Stimulated activated effector memory CD8-positive, alpha-beta T cell treated with anti-CD3 and anti-CD28 coated beads, Interleukin-12 subunit alpha, Interleukin-12 subunit beta, amount 100 ng/mL, for 72 hours (primary cell): Measurements from ENCODE around the gene TRIM33.

Source experiments
- ATAC-seq: fragments of 150-1000 bp; cut with Tn5 transposase; 2 replicates; pipeline ENCODE4 v1.10.0; 2021
- DNase-seq, 2 donors: peaks; one replicate each; pipeline ENCODE4 v3.0.0; 2021 to 2022; ENCODE audit warnings: low spot score in 2 of 2
- H3K27ac Mint-ChIP-seq: one replicate; pipeline ENCODE4 v1.8.0; 2022; ENCODE audit warnings: mild to moderate bottlenecking, mixed read lengths
- H3K36me3 Mint-ChIP-seq: one replicate; pipeline ENCODE4 v1.8.0; 2022; ENCODE audit warnings: mild to moderate bottlenecking, mixed read lengths
- H3K4me1 Mint-ChIP-seq: one replicate; pipeline ENCODE4 v1.8.0; 2022; ENCODE audit warnings: mixed read lengths
- H3K4me3 Mint-ChIP-seq: one replicate; pipeline ENCODE4 v1.8.0; 2022; ENCODE audit warnings: mild to moderate bottlenecking, mixed read lengths
- H3K9me3 Mint-ChIP-seq: one replicate; pipeline ENCODE4 v1.8.0; 2022; ENCODE audit warnings: mixed read lengths

The TRIM33 gene

GRCh38 chr1:114530224-114530623 lies 19.2 kb upstream of the TRIM33 start:
- Mint-ChIP-seq H3K4me1 (no peaks in the 10 kb centered on the region), H3K4me3 (no peak overlapping the region), H3K9me3 (no peaks in the 10 kb centered on the region), H3K36me3 (no peaks in the 10 kb centered on the region), H3K27ac (no peak overlapping the region)
- ATAC-seq (no peak), DNase-seq (no peak)

GRCh38 chr1:114524944-114525343 lies 13.9 kb upstream of the TRIM33 start:
- no peak overlapping the region for H3K27ac Mint-ChIP-seq
- no peaks in the 10 kb centered on the region for H3K4me1 Mint-ChIP-seq
- H3K4me3 Mint-ChIP-seq = no peak overlapping the region
- H3K9me3 Mint-ChIP-seq = no peaks in the 10 kb centered on the region
- no peak for ATAC-seq
- H3K36me3 Mint-ChIP-seq = no peaks in the 10 kb centered on the region
- DNase-seq = no peak

DNA sequence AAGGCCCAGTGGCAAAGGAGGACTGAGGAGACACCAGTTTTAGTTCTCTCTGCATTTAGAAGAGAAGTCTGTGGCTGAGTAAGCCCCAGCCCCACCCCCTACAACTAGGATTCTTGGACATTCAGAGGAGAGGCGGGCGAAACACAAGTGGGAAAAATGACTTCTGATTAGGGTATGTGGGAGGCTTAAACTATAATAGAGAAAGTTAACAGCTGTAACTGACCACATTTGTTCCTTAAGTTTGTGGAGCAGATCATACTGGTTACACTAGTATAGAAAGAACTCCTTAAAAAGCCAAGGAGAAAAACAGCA lies 11.2 kb upstream of the TRIM33 start:
- no peaks in the 10 kb centered on the region for H3K4me1 Mint-ChIP-seq
- H3K36me3 Mint-ChIP-seq = no peaks in the 10 kb centered on the region
- H3K27ac Mint-ChIP-seq = no peak overlapping the region
- no peak overlapping the region for H3K4me3 Mint-ChIP-seq
- DNase-seq (no peak), ATAC-seq (no peak)
- H3K9me3 Mint-ChIP-seq = no peaks in the 10 kb centered on the region

- H3K36me3 Mint-ChIP-seq = no peaks in the 10 kb centered on the region
- H3K9me3 Mint-ChIP-seq = no peaks in the 10 kb centered on the region
- H3K4me1 Mint-ChIP-seq = no peaks in the 10 kb centered on the region
- DNase-seq (no peak), ATAC-seq (no peak)
- H3K27ac Mint-ChIP-seq = no peak overlapping the region
- no peak overlapping the region for H3K4me3 Mint-ChIP-seq
These were observed 10.6 kb upstream of the TRIM33 start for GRCh38 chr1:114521396-114522263.

GRCh38 chr1:114517348-114517747 lies 6.3 kb upstream of the TRIM33 start:
- Mint-ChIP-seq H3K36me3 (no peaks in the 10 kb centered on the region), H3K4me3 (no peak overlapping the region), H3K9me3 (no peaks in the 10 kb centered on the region), H3K4me1 (peaks cover 8% of the 10 kb centered on the region), H3K27ac (no peak overlapping the region)
- ATAC-seq (no peak), DNase-seq (no peak)

- Mint-ChIP-seq H3K36me3 (peaks cover 22% of the 10 kb centered on the region), H3K4me3 (peak overlapping the region; percentile 85), H3K27ac (peak overlapping the region; percentile 99), H3K9me3 (no peaks in the 10 kb centered on the region), H3K4me1 (peaks cover 39% of the 10 kb centered on the region)
- DNase-seq (no peak), ATAC-seq (no peak)
These were observed 1.7 kb upstream of the TRIM33 start for GRCh38 chr1:114512595-114513280.

DNA sequence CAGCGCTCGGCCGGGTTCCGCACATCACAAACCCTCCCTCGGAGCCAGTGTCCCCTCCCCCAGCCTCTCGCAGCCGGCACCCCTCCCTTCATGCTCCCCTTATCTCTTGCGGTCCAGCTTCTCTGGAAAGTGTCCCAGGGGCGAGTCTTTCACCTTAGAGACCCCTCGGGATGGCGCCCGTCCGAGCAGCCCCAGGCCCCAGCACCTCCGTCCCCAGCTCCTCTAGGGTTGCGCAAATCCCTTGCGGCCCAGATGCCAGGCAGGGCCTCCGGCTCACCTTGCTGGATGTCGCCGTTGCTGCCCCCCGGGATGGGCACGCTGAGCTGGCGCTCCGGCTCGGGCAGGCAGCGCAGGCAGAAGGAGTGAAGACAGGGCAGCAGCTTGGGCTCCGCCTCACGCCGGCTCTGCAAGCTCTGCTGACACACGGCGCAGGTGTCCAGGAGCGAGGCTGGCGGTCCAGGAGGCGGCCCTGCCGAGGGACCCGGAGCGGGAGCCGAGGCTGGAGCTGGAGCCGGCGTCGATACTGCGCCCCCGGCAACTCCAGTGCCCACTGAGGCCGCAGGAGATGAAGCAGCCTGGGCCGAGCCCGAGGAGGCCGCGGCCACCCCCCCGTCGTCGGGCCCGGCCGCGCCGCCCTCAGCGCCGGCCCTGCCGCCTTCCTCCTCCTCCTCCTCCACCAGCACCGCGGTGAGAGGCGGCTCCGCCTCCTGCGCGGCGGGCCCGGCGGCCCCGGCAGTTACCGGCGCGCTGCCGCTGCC lies 550 bp downstream of the TRIM33 start:
- ATAC-seq (peak; percentile 80), DNase-seq (peak; percentile 35 to 78)
- Mint-ChIP-seq H3K9me3 (no peaks in the 10 kb centered on the region), H3K27ac (peak overlapping the region; percentile 99), H3K4me3 (peak overlapping the region; percentile 85), H3K4me1 (peaks cover 56% of the 10 kb centered on the region), H3K36me3 (peaks cover 41% of the 10 kb centered on the region)

GRCh38 chr1:114509596-114510273 lies 1.3 kb downstream of the TRIM33 start:
- Mint-ChIP-seq H3K4me1 (peaks cover 62% of the 10 kb centered on the region), H3K36me3 (peaks cover 48% of the 10 kb centered on the region), H3K9me3 (no peaks in the 10 kb centered on the region), H3K4me3 (peak overlapping the region; percentile 85), H3K27ac (peak overlapping the region; percentile 67)
- ATAC-seq (no peak), DNase-seq (no peak)

- peaks cover 62% of the 10 kb centered on the region for H3K4me1 Mint-ChIP-seq
- H3K27ac Mint-ChIP-seq = peak overlapping the region; percentile 67
- ATAC-seq (no peak), DNase-seq (no peak)
- H3K4me3 Mint-ChIP-seq = peak overlapping the region; percentile 85
- H3K36me3 Mint-ChIP-seq = peaks cover 53% of the 10 kb centered on the region
- no peaks in the 10 kb centered on the region for H3K9me3 Mint-ChIP-seq
These were observed 2.6 kb downstream of the TRIM33 start for GRCh38 chr1:114508386-114508898.

DNA sequence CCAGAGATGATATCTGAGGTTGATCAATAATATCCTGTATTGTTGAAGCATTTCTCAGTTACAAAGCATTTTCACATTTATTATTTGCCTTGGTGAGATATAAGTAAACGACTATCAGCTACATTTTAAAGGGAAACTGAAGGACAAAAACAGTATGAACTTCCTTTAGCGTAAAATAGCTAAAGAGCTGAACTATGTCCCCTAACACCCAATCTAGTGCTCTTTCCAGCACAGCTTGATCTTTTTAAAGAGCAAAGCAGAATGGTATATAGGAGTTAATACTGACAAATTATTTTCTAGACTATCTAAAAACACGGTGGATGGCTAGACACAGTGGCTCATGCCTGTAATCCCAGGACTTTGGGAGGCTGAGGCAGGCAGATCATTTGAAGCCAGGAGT lies 3.5 kb downstream of the TRIM33 start:
- DNase-seq (no peak), ATAC-seq (no peak)
- Mint-ChIP-seq H3K4me1 (peaks cover 56% of the 10 kb centered on the region), H3K4me3 (peak overlapping the region; percentile 85), H3K9me3 (no peaks in the 10 kb centered on the region), H3K27ac (peak overlapping the region; percentile 67), H3K36me3 (peaks cover 53% of the 10 kb centered on the region)

DNA sequence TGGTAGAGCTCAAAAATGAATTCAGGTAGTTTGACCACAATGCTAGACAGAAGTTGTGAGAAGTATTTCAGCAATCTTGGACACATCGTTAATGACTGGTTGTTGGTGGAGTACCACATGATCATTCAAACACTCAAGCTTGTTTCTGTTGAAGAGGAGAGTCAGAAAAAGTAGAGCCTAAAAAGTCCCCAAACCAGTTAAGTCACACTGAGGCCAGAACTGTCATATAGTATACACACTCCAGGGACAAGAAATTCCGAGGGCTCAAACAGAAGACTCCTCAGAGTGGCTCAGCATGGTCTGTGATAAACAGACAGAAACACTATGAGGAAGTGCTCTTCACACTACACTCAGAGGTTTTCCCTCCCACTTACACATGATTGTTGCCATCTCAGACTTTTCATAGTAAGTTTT lies 5.8 kb downstream of the TRIM33 start:
- H3K36me3 Mint-ChIP-seq = peaks cover 44% of the 10 kb centered on the region
- peak; percentile 81 for ATAC-seq
- peak overlapping the region; percentile 14 for H3K4me3 Mint-ChIP-seq
- peaks cover 47% of the 10 kb centered on the region for H3K4me1 Mint-ChIP-seq
- H3K9me3 Mint-ChIP-seq = no peaks in the 10 kb centered on the region
- no peak for DNase-seq
- H3K27ac Mint-ChIP-seq = peak overlapping the region; percentile 78

GRCh38 chr1:114503916-114504422 lies 7.0 kb downstream of the TRIM33 start:
- DNase-seq (no peak), ATAC-seq (no peak)
- H3K9me3 Mint-ChIP-seq = no peaks in the 10 kb centered on the region
- H3K36me3 Mint-ChIP-seq = peaks cover 42% of the 10 kb centered on the region
- no peak overlapping the region for H3K4me3 Mint-ChIP-seq
- peaks cover 46% of the 10 kb centered on the region for H3K4me1 Mint-ChIP-seq
- H3K27ac Mint-ChIP-seq = no peak overlapping the region

DNA sequence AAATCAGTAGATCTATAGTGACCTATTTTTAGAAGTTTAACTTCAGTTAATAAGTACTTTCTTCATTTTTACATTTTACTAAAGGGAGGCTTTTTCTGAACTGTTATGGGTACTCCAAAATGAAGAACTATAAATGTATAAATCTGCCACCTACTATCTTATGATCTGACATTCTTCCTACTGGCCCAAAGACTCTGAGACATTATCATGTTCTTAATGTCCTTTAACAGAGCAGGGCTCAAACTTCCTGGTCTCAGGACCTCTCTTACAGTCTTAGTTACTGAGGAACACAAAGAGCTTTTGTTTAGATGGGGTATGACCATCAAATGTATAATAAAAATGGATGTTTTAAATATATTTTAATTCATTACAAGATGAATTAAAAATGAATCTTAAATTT lies 8.9 kb downstream of the TRIM33 start:
- no peak for DNase-seq
- ATAC-seq = no peak
- Mint-ChIP-seq H3K27ac (no peak overlapping the region), H3K9me3 (no peaks in the 10 kb centered on the region), H3K36me3 (peaks cover 43% of the 10 kb centered on the region), H3K4me1 (peaks cover 41% of the 10 kb centered on the region), H3K4me3 (no peak overlapping the region)

DNA sequence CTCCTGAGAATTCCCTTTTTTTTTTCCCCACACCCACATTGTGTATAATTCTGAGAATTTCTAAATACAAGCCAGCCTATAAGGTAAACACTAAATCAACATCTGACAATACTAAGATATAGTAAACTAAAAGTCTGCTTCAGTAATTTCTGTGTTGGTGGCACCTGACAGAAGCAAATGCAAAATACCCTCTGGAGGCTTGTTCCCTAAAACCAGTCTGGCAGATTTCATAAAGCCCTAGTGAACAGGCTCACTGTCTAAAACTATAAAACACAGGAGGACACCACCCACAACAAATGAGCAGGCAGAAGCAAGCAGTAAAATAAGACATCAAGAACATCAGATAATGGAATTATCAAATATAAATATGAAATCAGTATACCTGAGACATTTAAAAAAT lies 11.5 kb downstream of the TRIM33 start:
- peaks cover 34% of the 10 kb centered on the region for H3K36me3 Mint-ChIP-seq
- peaks cover 32% of the 10 kb centered on the region for H3K4me1 Mint-ChIP-seq
- no peak overlapping the region for H3K27ac Mint-ChIP-seq
- H3K9me3 Mint-ChIP-seq = no peaks in the 10 kb centered on the region
- ATAC-seq = no peak
- H3K4me3 Mint-ChIP-seq = no peak overlapping the region
- DNase-seq = no peak

DNA sequence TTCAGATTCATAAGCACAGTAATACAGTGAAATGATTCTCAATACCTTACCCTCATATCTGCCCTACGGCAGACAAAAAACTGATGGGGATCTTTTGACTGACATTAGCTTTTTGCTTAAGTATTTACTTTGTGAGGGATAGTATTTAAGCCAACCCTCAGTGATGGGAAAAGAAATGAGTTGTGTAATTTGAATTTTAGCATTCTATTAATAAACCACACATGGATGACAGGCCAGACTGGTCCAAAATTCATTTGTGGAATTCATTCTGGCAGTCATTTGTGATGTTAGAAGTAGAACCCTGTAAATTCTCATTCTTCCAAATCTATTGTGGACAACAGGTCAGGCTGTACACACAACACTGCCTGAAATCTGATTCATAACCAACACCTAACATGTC lies 14.9 kb downstream of the TRIM33 start:
- no peak overlapping the region for H3K27ac Mint-ChIP-seq
- no peak for ATAC-seq

More for the DNA sequence above, 14.9 kb downstream of the TRIM33 start:
- H3K4me1 Mint-ChIP-seq = peaks cover 39% of the 10 kb centered on the region
- H3K36me3 Mint-ChIP-seq = peaks cover 25% of the 10 kb centered on the region
- no peak for DNase-seq
- peaks cover 2% of the 10 kb centered on the region for H3K9me3 Mint-ChIP-seq
- H3K4me3 Mint-ChIP-seq = no peak overlapping the region
